Parathyroid adenoma (tissue), 2 donors: ENCODE measurements around the gene RIC3.

Source experiments
- H2AFZ ChIP-seq: fragments of 300-600 bp; sonication (generic); one replicate; pipeline ENCODE4 v1.7.0; 2017; ENCODE audit warnings: antibody characterized with exemption, mild to moderate bottlenecking
- H3K27ac ChIP-seq: fragments of 300-600 bp; sonication (generic); one replicate; pipeline ENCODE4 v1.7.0; 2017
- H3K27me3 ChIP-seq: fragments of 300-600 bp; sonication (generic); one replicate; pipeline ENCODE4 v1.7.0; 2017; ENCODE audit warnings: low read length; ENCODE audit not compliant: control insufficient read depth, insufficient read depth
- H3K36me3 ChIP-seq: fragments of 300-600 bp; sonication (generic); one replicate; pipeline ENCODE4 v1.7.0; 2017; ENCODE audit warnings: low read length; ENCODE audit not compliant: control insufficient read depth, insufficient read depth
- H3K4me1 ChIP-seq: fragments of 300-600 bp; sonication (generic); one replicate; pipeline ENCODE4 v1.7.0; 2017; ENCODE audit warnings: control low read depth
- H3K4me2 ChIP-seq: fragments of 300-600 bp; sonication (generic); one replicate; pipeline ENCODE4 v1.7.0; 2017; ENCODE audit warnings: low read length
- H3K4me3 ChIP-seq: fragments of 300-600 bp; sonication (generic); one replicate; pipeline ENCODE4 v1.7.0; 2017; ENCODE audit warnings: low read depth, low read length
- H3K79me2 ChIP-seq: fragments of 300-600 bp; sonication (generic); one replicate; pipeline ENCODE4 v1.7.0; 2017; ENCODE audit warnings: control low read depth
- H3K9ac ChIP-seq: fragments of 300-600 bp; sonication (generic); one replicate; pipeline ENCODE4 v1.7.0; 2017; ENCODE audit warnings: mild to moderate bottlenecking
- H3K9me3 ChIP-seq: fragments of 300-600 bp; sonication (generic); one replicate; pipeline ENCODE4 v1.7.0; 2017; ENCODE audit warnings: low read length; ENCODE audit not compliant: control insufficient read depth
- TF ChIP-seq, protein P1 (sequence below): fragments of 300-600 bp; sonication (generic); IDR thresholded peaks from one replicate; pipeline ENCODE4 v1.7.0; 2017; ENCODE audit warnings: antibody characterized with exemption, mild to moderate bottlenecking
- donor health status: primary hyperparathyroidism.

The RIC3 gene

DNA sequence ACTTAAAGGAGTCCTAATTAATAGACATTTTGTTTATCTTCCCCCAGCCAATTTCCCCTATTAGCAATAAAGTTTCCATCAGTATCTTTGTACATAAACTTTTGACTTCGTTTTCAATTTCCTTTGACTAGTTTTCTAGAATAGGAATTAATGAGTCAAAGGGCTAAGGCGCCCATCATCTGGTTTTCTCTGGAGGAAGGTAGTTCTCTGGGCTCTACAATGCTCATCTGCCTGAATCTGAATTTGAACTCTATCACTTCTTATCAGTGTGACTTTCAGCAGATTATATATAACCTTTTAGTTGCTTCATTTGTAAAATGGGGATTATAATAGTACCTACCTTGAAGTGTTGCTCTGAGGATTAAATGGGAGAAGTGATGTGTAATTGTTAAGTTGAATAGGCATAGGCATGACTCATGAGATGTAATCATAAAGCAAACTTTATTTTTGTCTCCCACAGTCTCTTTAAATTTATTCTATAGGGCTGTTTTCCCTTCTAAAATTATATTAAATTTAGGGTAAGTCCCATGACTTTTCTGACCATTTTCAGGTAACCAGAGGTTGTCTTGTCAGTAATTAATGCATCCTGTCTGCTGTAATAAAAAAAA is 93.6 kb downstream of the RIC3 start:
- no peaks in the 10 kb centered on the region for H3K9me3 ChIP-seq
- no peak overlapping the region for H3K4me3 ChIP-seq
- no peak overlapping the region for H3K9ac ChIP-seq
- H2AFZ ChIP-seq, result no peak overlapping the region
- H3K27me3 ChIP-seq, result no peaks in the 10 kb centered on the region
- no peaks in the 10 kb centered on the region for H3K79me2 ChIP-seq
- no peaks in the 10 kb centered on the region for H3K36me3 ChIP-seq
- no peak overlapping the region for H3K4me2 ChIP-seq
- TF ChIP-seq, protein P1, sequence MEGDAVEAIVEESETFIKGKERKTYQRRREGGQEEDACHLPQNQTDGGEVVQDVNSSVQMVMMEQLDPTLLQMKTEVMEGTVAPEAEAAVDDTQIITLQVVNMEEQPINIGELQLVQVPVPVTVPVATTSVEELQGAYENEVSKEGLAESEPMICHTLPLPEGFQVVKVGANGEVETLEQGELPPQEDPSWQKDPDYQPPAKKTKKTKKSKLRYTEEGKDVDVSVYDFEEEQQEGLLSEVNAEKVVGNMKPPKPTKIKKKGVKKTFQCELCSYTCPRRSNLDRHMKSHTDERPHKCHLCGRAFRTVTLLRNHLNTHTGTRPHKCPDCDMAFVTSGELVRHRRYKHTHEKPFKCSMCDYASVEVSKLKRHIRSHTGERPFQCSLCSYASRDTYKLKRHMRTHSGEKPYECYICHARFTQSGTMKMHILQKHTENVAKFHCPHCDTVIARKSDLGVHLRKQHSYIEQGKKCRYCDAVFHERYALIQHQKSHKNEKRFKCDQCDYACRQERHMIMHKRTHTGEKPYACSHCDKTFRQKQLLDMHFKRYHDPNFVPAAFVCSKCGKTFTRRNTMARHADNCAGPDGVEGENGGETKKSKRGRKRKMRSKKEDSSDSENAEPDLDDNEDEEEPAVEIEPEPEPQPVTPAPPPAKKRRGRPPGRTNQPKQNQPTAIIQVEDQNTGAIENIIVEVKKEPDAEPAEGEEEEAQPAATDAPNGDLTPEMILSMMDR, result no peak
- peaks cover 2% of the 10 kb centered on the region for H3K4me1 ChIP-seq
- H3K27ac ChIP-seq, result no peak overlapping the region

DNA sequence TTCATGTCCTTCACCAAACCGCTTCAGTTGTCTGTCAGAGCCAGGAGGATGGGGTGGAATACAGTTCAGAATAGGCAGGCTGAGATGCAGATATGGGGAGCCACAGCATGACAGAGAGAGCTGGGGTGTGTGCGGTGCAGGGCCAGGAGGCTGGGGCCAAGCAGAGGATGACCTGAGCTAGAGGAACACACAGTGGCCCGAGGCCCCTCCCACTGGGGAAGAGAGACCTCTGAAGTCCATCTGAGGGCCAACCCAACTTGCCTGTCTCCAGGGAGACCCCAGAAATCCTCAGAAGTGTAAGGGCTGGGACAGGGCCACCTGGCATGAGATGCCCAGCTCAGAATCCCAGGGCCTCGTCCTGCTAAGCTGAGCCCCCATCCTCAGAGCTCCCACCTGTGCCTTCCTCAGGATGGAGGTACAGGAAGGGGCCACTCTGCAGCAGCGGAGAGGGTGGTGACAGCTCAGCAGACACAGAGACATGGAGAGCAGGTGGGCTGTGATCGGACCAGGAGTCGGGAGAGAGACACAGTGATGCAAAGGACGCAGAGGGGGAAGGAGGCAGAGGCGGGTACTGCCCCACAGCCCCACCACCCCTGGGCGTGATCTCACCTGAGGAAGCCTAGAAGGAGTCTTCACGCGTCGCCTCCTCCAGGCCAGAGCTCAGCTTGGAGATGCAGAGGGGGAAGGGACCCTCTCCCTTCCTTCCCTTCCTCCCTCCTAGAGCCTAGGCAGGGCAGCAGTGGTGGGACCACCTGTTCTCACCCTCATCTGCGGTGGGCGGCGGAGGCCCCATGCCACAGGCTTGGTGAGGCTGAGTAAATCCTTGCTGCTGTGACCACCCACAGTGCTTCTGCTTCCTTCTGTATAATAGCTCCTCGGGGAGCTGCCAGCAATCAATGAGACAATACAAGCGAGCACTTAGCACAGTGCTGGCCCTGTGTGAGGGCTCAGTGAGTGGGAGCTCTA is 96.9 kb downstream of the RIC3 start:
- Histone ChIP-seq H3K79me2 (no peaks in the 10 kb centered on the region), H3K4me1 (peaks cover 29% of the 10 kb centered on the region), H3K36me3 (no peaks in the 10 kb centered on the region), H3K27me3 (no peaks in the 10 kb centered on the region), H2AFZ (no peak overlapping the region), H3K27ac (no peak overlapping the region), H3K4me3 (no peak overlapping the region), H3K9me3 (no peaks in the 10 kb centered on the region), H3K4me2 (no peak overlapping the region), H3K9ac (no peak overlapping the region)
- TF ChIP-seq, protein P1, result no peak

- TF ChIP-seq, protein P1, result peak; percentile 38
- no peak overlapping the region for H3K4me2 ChIP-seq
- H3K27ac ChIP-seq, result peak overlapping the region; percentile 95
- H3K9me3 ChIP-seq, result no peaks in the 10 kb centered on the region
- H3K36me3 ChIP-seq, result no peaks in the 10 kb centered on the region
- H3K9ac ChIP-seq, result no peak overlapping the region
- H2AFZ ChIP-seq, result no peak overlapping the region
- no peaks in the 10 kb centered on the region for H3K79me2 ChIP-seq
- H3K4me1 ChIP-seq, result peaks cover 38% of the 10 kb centered on the region
- no peaks in the 10 kb centered on the region for H3K27me3 ChIP-seq
- H3K4me3 ChIP-seq, result no peak overlapping the region
These were observed 98.3 kb downstream of the RIC3 start for GRCh38 chr11:8070417-8071115.

DNA sequence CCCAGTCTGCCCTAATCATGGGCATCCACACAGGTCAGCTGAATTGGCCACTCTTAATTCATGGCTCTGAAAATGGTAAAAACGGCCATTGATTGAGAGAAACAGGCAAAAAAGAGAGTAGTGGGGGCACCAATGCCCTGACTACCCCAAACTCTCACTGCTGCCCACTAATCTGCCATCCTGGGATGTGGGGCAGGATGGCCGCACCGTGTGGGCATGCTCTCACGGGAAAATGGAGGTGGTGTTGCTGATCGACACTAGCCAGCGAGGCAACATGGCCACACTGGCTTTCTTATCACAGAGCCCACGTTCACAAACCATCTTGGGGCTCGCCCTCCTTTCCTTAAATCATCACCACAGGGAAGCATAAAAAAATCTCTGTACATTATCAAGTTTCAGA is 99.1 kb downstream of the RIC3 start:
- no peaks in the 10 kb centered on the region for H3K79me2 ChIP-seq
- no peak overlapping the region for H3K9ac ChIP-seq
- peak overlapping the region; percentile 9 for H3K4me3 ChIP-seq
- no peak overlapping the region for H2AFZ ChIP-seq
- H3K9me3 ChIP-seq, result no peaks in the 10 kb centered on the region
- peak overlapping the region; percentile 95 for H3K27ac ChIP-seq
- H3K36me3 ChIP-seq, result no peaks in the 10 kb centered on the region
- H3K4me1 ChIP-seq, result peaks cover 40% of the 10 kb centered on the region
- no peaks in the 10 kb centered on the region for H3K27me3 ChIP-seq
- TF ChIP-seq, protein P1, result no peak
- peak overlapping the region; percentile 34 for H3K4me2 ChIP-seq
